ENCODE measurements around the gene F2. TPM values are rescaled to one million over a fixed set of nuclear protein-coding genes. Genes with fewer than 3 reads are reported as not detected.

The F2 gene
- total RNA-seq, 1 donor from 2014 or later, result not detected

- DNase-seq (ENCODE audit: low spot score), result no peak
- Histone ChIP-seq H2AFZ (replicated peaks) (no peak overlapping the region), H3K27me3 (no peaks in the 10 kb centered on the region), H3K4me1 (no peaks in the 10 kb centered on the region), H3K4me3 (no peak overlapping the region), H4K20me1 (ENCODE audit: low read depth) (no peaks in the 10 kb centered on the region), H3K79me2 (ENCODE audit: low read depth) (no peaks in the 10 kb centered on the region), H3K4me2 (no peak overlapping the region), H3K27ac (no peak overlapping the region), H3K9me3 (ENCODE audit: low read depth) (no peaks in the 10 kb centered on the region), H3K9ac (peak overlapping the region; percentile 20), H3K36me3 (no peaks in the 10 kb centered on the region), H3F3A (ENCODE audit: low read depth) (no peaks in the 10 kb centered on the region)
- no peak overlapping the region for H3K27ac Mint-ChIP-seq
- no peak overlapping the region for H3K4me3 Mint-ChIP-seq
- TF ChIP-seq EZH2phosphoT487 (IDR thresholded peaks at IDR 0.05) (no peak), CTCF (IDR thresholded peaks at IDR 0.05) (no peak), EZH2 (IDR thresholded peaks at IDR 0.05) (no peak)
- no peaks in the 10 kb centered on the region for H3K9me3 Mint-ChIP-seq
- no peaks in the 10 kb centered on the region for H3K27me3 Mint-ChIP-seq (ENCODE audit: insufficient read depth, low read depth)
- H3K36me3 Mint-ChIP-seq, result peaks cover 8% of the 10 kb centered on the region
- H3K4me1 Mint-ChIP-seq, result no peaks in the 10 kb centered on the region
Observed at GRCh38 chr11:46686886-46687795, 31.9 kb upstream of the F2 start.

GRCh38 chr11:46690702-46691101 lies 28.3 kb upstream of the F2 start:
- TF ChIP-seq EZH2phosphoT487 (IDR thresholded peaks at IDR 0.05), result no peak
- no peak for TF ChIP-seq EZH2 (IDR thresholded peaks at IDR 0.05)
- no peak for TF ChIP-seq CTCF (IDR thresholded peaks at IDR 0.05)
- no peak overlapping the region for H3K4me3 ChIP-seq
- DNase-seq (ENCODE audit: low spot score), result no peak
- no peaks in the 10 kb centered on the region for H3K27me3 ChIP-seq
- no peaks in the 10 kb centered on the region for H3K79me2 ChIP-seq (ENCODE audit: low read depth)
- H3K4me2 ChIP-seq, result no peak overlapping the region
- Mint-ChIP-seq H3K9me3 (no peaks in the 10 kb centered on the region), H3K36me3 (peaks cover 8% of the 10 kb centered on the region), H3K4me1 (no peaks in the 10 kb centered on the region), H3K27me3 (ENCODE audit: insufficient read depth, low read depth) (no peaks in the 10 kb centered on the region), H3K4me3 (no peak overlapping the region), H3K27ac (no peak overlapping the region)
- no peaks in the 10 kb centered on the region for H3F3A ChIP-seq (ENCODE audit: low read depth)
- no peak overlapping the region for H3K27ac ChIP-seq
- H3K9ac ChIP-seq, result no peak overlapping the region
- no peaks in the 10 kb centered on the region for H3K36me3 ChIP-seq
- H4K20me1 ChIP-seq (ENCODE audit: low read depth), result no peaks in the 10 kb centered on the region
- no peaks in the 10 kb centered on the region for H3K4me1 ChIP-seq
- H3K9me3 ChIP-seq (ENCODE audit: low read depth), result no peaks in the 10 kb centered on the region
- no peak overlapping the region for H2AFZ ChIP-seq (replicated peaks)

- Histone ChIP-seq H3K79me2 (ENCODE audit: low read depth) (no peaks in the 10 kb centered on the region), H3K4me3 (no peak overlapping the region), H3K36me3 (no peaks in the 10 kb centered on the region), H3K9me3 (ENCODE audit: low read depth) (no peaks in the 10 kb centered on the region), H3K27ac (no peak overlapping the region), H3K4me1 (no peaks in the 10 kb centered on the region), H3K27me3 (no peaks in the 10 kb centered on the region), H3K9ac (no peak overlapping the region), H3K4me2 (no peak overlapping the region), H4K20me1 (ENCODE audit: low read depth) (no peaks in the 10 kb centered on the region), H3F3A (ENCODE audit: low read depth) (no peaks in the 10 kb centered on the region), H2AFZ (replicated peaks) (no peak overlapping the region)
- H3K36me3 Mint-ChIP-seq, result peaks cover 6% of the 10 kb centered on the region
- no peak overlapping the region for H3K4me3 Mint-ChIP-seq
- H3K4me1 Mint-ChIP-seq, result peaks cover 7% of the 10 kb centered on the region
- H3K27ac Mint-ChIP-seq, result no peak overlapping the region
- TF ChIP-seq CTCF (IDR thresholded peaks at IDR 0.05) (no peak), EZH2 (IDR thresholded peaks at IDR 0.05) (no peak), EZH2phosphoT487 (IDR thresholded peaks at IDR 0.05) (no peak)
- peaks cover 3% of the 10 kb centered on the region for H3K27me3 Mint-ChIP-seq (ENCODE audit: insufficient read depth, low read depth)
- DNase-seq (ENCODE audit: low spot score), result no peak
- H3K9me3 Mint-ChIP-seq, result no peaks in the 10 kb centered on the region
Observed at GRCh38 chr11:46692450-46692849, 26.6 kb upstream of the F2 start.

All from neural progenitor cell (in vitro differentiated cells).